Measurements from ENCODE around the gene GLG1.
"Not testable (repeated sequence)": the region's sequence is repeated elsewhere in the genome, so short reads cannot be mapped to it uniquely, and the experiment has no call there.

- not testable (repeated sequence) for TF ChIP-seq CTCF (IDR thresholded peaks at IDR 0.05; ENCODE audit: low read depth, low read length, poor library complexity, severe bottlenecking); EZH2phosphoT487 (IDR thresholded peaks at IDR 0.05; ENCODE audit: borderline replicate concordance, low read length)
Measured at GRCh38 chr16:74428493-74428892, 178.4 kb downstream of the GLG1 start.

Measured in DOHH2 (cell line).